ENCODE data around the gene OR6J1.
A peak's percentile ranks its signal among the peaks of the same experiment; 100 is the strongest.
"Not testable (repeated sequence)": the region's sequence is repeated elsewhere in the genome, so short reads cannot be mapped to it uniquely, and the experiment has no call there.

Gene OR6J1

DNA sequence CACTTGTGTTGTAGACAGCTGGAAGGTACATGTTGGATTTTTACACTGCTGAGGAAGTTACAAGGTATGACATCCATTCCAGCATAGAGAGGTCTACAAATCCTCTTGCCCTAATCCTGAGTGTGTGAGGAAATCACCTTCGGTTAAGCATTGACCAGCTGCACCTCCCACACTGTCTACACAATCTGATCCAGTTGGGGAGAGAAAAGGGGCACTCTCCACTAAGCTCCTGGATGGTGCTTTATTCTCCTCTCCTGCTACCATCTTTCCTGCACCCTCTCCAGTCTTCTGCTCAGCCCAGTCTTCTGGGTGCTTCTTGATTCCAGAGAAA, at the start of gene OR6J1:
TSS of gene OR6J1 (minus strand) at position 48 of the 331 bp plus-strand sequence. CDS start 9,541 bp downstream, outside the sequence.
- no peak for DNase-seq (ENCODE audit: low read depth in 1 of 2, low spot score in 1 of 2)

DNA sequence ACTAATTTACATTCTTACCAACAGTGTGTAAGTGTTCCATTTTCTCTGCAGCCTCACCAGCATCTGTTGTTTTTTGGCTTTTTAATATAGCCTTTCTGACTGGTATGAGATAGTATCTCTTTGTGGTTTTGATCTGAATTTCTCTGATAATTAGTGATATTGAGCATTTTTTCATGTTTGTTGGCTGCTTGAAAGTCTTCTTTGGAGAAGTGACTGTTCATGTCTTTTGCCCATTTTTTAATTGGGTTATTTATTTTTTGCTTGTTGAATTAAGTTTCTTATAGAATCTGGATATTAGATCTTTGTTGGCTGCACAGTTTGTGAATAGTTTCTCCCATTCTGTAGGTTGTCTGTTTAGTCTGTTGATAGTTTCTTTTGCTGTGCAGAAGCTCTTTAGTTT, 48.0 kb upstream of the OR6J1 start:
- no peak for DNase-seq (ENCODE audit: low read depth in 1 of 2, low spot score in 1 of 2)

DNA sequence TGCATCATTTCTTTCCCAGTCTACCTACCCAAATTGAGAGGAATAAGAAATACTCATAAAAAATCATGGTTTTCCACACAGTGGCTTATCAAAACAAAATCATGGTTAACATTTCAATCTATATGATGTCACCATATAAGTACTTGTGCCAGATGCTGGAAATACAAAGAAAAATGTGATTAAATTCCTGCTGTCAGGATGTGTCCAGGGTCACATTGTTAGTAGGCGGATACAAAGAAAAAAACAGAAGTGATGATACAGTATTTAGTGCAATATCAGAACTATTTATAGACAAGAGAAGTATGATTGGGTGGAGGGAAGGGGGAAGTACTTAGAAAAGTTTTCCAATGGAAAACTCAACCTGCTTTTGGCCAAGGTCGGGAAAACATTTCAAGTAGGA, 47.0 kb upstream of the OR6J1 start:
- no peak for DNase-seq (ENCODE audit: low read depth in 1 of 2, low spot score in 1 of 2)

DNA sequence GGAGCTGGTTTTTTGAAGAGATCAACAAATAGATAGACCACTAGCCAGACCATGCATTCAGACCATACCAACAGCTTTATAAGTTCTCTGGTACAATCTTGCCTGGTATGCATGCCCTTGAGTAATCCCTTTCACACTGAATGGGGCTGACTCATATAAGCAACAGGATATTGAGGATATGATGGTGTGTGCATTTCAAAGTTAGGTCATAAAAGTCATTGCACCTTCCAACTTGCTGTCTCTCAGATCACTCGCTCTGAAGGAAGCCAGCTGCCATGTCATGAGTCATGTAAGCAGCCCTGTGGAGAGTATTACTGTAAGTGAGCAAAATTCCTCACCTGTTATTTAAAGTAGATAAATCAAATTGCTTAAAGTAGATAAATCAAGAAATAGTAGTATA, 45.0 kb upstream of the OR6J1 start:
- no peak for DNase-seq (ENCODE audit: low read depth in 1 of 2, low spot score in 1 of 2)

DNA sequence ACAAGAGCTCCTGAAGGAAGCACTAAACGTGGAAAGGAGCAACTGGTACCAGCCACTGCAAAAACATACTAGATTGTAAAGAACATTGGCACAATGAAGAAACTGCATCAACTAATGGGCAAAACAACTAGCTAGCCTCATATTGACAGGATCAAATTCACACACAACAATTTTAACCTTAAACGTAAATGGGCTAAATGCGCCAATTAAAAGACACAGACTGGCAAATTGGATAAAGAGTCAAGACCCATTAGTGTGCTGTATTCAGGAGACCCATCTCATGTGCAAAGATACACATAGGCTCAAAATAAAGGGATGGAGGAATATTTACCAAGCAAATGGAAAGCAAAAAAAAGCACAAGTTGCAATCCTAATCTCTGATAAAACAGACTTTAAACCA, 43.8 kb upstream of the OR6J1 start:
- DNase-seq (ENCODE audit: low read depth in 1 of 2, low spot score in 1 of 2): not testable (repeated sequence)

DNA sequence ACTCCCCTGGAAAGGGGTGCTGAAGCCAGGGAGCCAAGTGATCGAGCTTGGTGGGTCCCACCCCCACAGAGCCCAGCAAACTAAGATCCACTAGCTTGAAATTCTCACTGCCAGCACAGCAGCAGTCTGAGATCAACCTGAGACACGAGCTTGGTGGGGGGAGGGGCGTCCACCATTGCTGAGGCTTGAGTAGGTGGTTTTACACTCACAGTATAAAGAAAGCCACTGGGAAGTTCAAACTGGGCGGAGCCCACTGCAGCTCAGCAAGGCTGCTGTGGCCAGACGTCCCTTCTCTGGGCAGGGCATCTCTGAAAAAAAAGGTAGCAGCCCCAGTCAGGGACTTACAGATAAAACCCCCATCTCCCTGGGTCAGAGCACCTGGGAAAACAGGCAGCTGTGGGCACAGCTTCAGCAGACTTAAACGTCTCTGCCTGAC, 42.0 kb upstream of the OR6J1 start:
- DNase-seq (ENCODE audit: low read depth in 1 of 2, low spot score in 1 of 2): peak in 1 of 2 donors; percentile 2

DNA sequence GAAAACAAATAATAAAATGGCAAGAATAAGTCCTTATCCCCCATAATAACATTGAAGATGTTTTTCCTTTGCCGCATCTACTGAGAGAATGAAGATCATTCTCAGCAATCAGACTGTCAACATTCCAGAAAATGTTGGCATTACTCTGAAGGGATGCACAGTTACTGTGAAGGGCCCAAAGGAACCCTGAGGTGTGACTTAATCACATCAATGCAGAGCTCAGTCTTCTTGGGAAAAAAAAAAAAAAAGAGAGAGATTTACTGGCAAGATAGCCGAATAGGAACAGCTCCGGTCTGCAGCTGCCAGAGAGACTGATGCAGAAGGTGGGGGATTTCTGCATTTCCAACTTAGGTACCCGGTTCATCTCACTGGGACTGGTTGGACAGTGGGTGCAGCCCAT, 41.3 kb upstream of the OR6J1 start:
- DNase-seq (ENCODE audit: low read depth in 1 of 2, low spot score in 1 of 2): no peak

DNA sequence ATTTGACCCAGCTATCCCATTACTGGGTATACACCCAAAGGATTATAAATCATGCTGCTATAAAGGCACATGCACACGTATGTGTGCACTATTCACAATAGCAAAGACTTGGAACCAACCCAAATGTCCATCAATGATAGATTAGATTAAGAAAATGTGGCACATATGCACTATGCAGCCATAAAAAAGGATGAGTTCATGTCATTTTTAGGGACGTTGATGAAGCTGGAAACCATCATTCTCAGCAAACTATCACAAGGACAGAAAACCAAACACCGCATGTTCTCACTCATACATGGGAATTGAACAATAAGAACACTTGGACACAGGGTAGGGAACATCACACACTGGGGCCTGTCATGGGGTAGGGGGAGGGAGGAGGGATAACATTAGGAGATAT, 39.3 kb upstream of the OR6J1 start:
- DNase-seq (ENCODE audit: low read depth in 1 of 2, low spot score in 1 of 2): not testable (repeated sequence)

DNA sequence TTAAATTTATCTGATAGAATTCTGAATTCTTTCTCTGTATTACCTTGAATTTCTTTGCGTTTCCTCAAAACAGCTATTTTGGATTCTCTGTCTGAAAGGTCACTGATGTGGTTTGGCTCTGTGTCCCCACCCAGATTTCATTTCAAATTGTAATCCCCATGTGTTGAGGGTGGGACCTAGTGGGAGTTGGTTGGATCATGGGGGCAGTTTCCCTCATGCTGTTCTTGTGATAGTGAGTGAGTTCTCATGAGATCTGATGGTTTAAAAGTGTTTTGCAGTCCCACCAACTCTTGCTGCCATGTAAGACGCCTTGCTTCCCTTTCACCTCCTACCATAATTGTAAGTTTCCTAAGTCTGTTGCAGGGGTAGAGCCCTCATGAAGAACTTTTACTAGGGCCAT, 34.1 kb upstream of the OR6J1 start:
- DNase-seq (ENCODE audit: low read depth in 1 of 2, low spot score in 1 of 2): no peak

DNA sequence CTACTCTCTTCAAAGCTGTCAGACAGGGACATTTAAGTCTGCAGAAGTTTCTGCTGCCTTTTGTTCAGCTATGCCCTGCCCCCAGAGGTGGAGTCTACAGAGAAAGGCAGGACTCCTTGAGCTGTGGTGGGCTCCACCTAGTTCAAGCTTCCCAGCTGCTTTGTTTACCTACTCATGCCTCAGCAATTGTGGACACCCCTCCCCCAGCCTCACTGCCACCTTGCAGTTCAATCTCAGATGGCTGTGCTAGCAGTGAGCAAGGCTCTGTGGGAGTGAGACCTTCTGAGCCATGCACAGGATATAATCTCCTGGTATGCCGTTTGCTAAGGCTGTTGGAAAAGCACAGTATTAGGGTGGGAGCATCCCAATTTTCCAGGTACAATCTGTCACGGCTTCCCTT, 33.4 kb upstream of the OR6J1 start:
- not testable (repeated sequence) for DNase-seq (ENCODE audit: low read depth in 1 of 2, low spot score in 1 of 2)

DNA sequence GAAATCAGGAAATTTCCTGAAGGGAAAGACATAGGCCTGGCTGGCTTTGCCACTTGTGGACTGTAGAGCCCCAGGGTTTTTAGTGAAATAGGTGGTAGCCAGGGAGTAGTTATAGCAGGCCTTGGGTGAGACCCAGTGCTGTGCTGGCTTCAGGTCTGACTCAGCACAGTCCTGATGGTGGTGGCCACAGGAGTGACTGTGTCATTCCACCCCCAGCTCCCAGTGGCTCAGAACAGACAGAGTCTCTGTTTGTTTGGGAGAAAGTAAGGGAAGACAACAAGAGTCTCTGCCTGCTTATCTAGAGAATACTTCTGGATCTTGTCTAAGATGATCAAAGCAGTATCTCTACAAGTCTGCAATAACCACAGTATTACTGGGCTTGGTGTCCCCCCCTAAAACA, 27.5 kb upstream of the OR6J1 start:
- no peak for DNase-seq (ENCODE audit: low read depth in 1 of 2, low spot score in 1 of 2)

DNA sequence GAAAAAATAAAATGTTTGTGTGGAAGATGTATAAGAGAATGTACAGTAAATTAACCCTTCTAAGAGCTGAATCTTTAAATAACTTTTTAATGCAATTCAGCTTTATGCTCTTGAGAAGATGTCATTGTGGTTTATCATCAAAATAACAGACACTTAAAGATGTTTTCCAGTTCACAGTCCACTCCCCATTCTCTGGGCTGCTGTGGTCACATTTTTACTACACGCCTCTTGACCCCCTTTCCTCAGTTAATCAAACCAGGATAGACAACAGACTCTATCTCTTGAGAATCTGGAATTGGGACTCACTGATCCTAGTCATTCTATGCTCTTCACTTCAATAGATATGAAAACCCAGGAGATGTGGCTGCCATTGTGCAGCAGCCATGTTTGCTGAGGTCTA, 24.7 kb upstream of the OR6J1 start:
- no peak for DNase-seq (ENCODE audit: low read depth in 1 of 2, low spot score in 1 of 2)

DNA sequence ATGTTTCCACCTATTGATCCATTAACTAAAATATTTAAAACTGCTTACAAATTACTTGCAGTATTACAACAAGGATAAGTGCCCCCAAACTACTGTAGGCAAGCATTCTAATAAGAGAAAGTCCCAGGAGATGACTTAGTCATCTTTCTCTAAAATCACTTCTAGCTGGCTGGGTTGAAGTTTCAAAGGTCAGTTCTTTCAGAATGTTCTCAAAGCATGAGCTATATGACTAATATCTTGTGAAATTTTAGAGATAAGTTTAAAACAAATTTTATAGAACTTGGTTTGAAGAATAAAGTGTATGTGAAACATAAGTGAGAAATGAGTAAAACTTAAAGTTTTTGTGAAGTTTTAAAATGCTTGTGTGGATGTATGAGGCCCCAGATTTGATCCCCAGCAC, 24.3 kb upstream of the OR6J1 start:
- DNase-seq (ENCODE audit: low read depth in 1 of 2, low spot score in 1 of 2): no peak

DNA sequence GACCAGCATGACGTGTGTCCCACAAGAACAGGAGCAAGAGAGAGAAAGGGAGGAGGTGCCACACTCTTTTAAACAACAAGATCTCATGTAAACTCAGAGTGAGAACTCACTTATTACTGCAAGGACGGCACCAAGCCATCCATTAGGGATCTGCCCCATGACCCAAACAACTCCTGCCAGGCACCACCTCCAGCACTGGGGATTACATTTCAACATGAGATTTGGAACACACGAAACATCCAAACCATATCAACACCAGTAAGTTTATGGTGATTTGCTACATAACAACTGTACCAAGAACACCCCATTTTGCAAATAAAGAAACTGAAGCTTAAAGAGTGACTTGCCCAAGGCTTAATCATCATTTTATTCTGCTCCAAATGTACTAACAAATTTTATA, 23.7 kb upstream of the OR6J1 start:
- DNase-seq (ENCODE audit: low read depth in 1 of 2, low spot score in 1 of 2): no peak

DNA sequence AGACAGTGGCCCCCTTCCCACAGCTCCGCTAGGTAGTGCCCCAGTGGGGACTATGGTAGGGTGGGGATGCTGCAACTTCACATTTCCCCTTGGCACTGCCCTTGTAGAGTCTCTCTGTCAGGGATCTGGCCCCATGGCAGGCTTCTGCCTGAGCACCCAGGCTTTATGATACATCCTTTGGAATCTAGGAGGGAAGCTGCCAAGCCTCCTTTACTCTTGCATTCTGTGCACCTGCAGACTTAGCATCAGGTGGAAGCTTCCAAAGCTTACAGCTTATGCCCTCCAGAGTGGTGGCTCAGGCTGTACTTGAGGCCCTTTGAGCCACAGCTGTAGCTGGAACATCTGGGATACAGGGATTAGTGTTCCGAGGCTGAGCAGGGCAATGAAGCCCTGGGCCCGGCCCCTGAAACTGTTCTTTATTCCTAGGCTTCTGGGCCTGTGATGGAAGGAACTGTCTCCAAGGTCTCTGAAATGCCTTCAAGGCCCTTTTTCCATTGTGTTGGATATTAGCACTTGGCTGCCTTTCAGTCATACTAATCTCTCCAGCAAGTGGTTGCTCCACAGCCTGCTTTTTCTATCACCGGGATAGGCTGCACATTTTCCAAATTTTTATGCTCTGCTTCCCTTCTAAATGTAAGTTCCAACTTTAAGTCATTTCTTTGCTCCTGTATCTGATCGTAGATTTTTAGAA, 22.2 kb upstream of the OR6J1 start:
- no peak for DNase-seq (ENCODE audit: low read depth in 1 of 2, low spot score in 1 of 2)

DNA sequence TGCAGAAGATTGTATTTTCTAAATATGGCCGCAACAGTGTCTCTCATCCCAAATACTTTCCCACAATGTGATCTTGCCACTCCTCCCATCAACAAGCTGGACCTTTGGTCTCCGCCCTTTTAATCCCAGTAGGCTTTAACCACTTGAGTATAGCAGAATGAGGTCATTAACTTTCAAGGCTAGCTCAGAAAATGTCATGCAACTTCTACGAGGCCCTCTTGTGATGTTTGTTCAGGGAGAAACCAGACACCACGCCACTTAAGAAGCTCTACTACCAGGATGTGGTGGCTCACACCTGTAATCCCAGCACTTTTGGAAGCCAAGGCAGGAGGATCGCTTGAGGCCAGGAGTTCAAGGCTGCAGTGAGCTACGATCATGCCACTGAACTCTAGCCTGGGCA, 20.1 kb upstream of the OR6J1 start:
- DNase-seq (ENCODE audit: low read depth in 1 of 2, low spot score in 1 of 2): no peak

DNA sequence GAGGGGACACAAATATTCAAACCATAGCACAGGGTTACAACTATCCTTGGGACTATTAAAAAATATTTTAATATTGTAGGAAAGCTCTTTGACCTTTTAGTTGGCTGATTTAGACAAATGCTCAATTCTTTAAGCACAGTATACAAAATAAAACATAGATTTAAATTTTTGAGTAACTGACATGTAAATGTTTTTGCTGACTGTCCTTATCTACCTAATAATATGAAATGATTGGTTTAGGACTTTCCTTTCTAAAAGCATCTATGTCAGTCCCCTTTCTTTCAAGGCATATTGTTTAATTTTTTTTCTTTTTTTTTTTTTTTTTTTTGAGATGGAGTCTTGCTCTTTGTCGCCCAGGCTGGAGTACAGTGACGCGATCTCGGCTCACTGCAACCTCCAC, 16.5 kb upstream of the OR6J1 start:
- no peak for DNase-seq (ENCODE audit: low read depth in 1 of 2, low spot score in 1 of 2)

DNA sequence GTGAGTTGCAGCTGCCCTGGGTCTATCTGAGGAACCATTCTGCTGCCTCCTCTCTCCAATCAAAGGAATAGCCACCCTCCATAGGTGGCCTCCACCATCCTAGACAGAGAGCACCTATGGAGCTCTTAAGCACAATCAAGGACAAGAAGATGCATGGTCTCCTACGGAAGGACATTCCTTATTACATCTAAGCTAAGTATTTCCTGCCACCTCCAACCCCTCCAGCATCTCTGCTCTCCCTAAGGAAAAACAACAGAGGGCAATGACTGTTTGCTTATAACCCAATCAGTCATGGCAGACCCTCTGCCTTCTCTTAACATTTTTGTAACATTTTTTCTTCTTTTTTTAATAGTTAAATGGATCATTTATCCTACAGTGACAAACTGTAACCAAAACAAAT, 14.8 kb upstream of the OR6J1 start:
- no peak for DNase-seq (ENCODE audit: low read depth in 1 of 2, low spot score in 1 of 2)

DNA sequence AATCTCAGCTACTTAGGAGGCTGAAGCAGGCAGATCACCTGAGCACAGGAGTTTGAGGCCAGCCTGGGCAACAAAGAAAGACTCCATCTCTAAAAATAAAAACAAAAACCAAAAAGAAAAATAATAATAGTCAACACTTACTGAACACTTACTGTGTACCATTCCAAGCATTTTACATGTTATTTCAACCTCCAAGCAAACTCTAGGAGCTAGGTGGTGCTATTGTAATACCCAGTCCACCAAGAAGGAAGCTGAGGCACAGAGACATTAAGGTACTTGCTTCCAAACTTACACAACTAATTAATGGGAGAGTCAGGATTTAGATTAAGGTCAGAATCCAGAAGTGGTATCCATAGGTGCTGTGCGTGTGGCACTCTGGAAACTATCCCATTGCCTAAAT, 13.7 kb upstream of the OR6J1 start:
- DNase-seq (ENCODE audit: low read depth in 1 of 2, low spot score in 1 of 2): no peak

DNA sequence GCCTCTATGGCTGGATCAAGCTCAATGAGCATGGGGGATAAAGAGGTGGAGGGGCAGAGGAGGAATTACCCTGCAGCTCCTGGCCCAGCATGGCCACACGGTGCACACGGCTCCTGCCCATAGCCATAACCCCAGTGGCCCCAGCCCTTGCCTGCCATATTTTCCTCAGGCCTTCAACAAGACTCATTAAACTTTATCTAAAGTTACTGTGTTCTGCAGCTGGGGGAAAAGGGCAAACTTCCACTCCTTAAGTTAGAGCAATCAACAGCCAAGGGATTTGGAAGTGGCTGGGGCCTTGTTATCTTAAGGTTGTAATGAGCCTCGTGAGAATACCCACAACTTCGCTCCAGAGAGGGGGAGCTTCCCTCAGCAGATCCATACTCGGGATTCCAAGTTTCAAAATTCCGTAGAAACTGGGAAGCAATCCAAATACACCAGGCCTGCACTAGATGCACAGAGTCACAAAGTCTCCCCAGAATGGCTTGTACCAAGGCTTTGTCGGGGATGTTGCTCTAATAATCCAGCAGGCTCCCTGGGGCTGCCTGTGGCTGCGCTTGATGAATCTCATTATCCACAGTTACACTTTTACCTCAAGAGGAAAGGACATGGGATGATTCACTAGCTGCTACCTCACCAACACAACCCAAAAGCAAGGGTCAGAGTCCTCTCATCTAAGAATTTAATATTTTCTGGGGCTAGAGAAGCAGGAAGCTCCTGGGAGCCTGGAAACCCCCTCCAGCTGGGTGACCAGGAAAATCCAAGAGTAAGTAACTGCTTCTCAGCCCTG, 13.0 kb upstream of the OR6J1 start:
- no peak for DNase-seq (ENCODE audit: low read depth in 1 of 2, low spot score in 1 of 2)

DNA sequence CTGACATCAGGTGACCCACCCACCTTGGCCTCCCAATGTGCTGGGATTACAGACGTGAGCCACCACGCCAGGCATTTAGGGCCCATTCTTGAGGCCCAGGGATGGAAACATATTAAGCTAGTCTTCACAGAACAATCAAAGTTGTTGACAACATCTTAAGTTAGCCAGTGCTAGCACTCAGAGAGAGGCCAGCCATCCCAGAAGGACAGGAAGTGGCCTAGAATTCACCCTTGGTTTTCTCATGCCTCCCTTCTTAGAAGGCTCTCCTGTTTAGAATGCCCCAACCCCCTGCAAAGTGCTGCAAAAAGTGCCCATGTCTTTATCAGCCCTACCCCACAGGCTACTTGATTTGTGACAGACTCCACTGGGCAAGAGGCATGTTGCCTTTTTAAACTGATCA, 12.1 kb upstream of the OR6J1 start:
- no peak for DNase-seq (ENCODE audit: low read depth in 1 of 2, low spot score in 1 of 2)

DNA sequence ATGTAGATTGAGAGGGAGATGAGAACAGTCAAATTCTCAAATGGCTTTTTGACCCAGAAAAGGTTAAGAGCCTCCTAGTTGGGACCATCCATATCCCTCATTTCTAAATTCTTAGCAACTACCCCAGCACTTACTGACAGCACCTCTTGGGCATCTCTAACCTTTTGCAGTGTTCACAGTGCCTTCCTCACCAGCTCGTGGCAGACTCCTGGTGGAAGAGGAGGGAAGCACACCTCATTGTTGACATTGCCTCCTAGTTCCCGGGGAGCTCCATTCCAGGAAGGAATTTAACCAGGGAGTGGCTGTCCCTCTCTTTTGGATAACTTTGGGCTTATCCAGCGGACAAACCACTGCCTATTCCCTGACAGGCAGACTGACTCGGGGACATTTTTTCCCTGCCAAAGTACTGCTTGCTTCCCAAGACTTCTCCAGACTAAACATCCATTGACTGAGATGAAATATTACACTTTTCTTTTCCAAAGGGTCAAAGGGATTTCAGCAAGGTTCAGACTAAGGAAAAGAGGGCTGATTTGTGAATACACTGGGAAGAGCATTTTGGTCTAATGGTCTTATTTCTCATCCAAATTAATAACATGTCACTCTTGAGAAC, 9.0 kb upstream of the OR6J1 start:
- peak in 1 of 2 donors; percentile 16 for DNase-seq (ENCODE audit: low read depth in 1 of 2, low spot score in 1 of 2)
